B cell (primary cell): ENCODE results near the gene UBR2.

ENCODE experiments used
- EZH2 ChIP-seq: IDR thresholded peaks from 2 replicates; pipeline ENCODE4 v1.6.1; 2012; ENCODE audit warnings: borderline replicate concordance, low read depth, mild to moderate bottlenecking, moderate library complexity, low read length; ENCODE audit not compliant: insufficient read depth, poor library complexity, severe bottlenecking
- TF ChIP-seq, protein P1 (sequence below): fragments of 200-600 bp; IDR thresholded peaks from one replicate; pipeline ENCODE4 v1.8.0; 2022; ENCODE audit warnings: antibody characterized with exemption, mild to moderate bottlenecking

DNA sequence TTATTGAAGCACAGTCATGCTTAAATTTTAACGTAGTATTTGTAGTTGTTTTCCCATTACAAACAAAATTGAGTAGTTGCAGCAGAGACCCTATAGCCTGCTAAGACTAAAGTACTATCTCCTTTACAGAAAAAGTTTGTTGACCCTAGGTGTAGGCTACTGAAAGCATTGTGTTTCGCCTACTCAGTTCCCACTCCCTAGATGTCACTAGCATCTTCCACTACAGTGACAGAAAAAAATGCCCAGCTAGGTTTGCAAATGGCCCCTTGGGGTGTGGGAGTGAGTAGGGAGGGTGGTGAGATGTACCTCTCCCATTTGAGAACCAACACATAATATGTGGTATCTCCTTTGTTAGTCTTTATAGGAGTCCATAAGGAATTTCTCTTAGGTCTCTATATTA lies 34.5 kb downstream of the UBR2 start:
- TF ChIP-seq, protein P1, sequence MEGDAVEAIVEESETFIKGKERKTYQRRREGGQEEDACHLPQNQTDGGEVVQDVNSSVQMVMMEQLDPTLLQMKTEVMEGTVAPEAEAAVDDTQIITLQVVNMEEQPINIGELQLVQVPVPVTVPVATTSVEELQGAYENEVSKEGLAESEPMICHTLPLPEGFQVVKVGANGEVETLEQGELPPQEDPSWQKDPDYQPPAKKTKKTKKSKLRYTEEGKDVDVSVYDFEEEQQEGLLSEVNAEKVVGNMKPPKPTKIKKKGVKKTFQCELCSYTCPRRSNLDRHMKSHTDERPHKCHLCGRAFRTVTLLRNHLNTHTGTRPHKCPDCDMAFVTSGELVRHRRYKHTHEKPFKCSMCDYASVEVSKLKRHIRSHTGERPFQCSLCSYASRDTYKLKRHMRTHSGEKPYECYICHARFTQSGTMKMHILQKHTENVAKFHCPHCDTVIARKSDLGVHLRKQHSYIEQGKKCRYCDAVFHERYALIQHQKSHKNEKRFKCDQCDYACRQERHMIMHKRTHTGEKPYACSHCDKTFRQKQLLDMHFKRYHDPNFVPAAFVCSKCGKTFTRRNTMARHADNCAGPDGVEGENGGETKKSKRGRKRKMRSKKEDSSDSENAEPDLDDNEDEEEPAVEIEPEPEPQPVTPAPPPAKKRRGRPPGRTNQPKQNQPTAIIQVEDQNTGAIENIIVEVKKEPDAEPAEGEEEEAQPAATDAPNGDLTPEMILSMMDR = no peak
- no peak for TF ChIP-seq EZH2
